Duodenal mucosa (tissue), 2 donors: ENCODE results near the gene MTAP.

Experiments used
- H3K27ac ChIP-seq: one replicate; pipeline ENCODE4 v1.7.0; 2013; ENCODE audit warnings: low read depth, low read length
- H3K27me3 ChIP-seq, 2 donors: one replicate each; pipeline ENCODE4 v1.7.0; 2013; ENCODE audit warnings: low read length in 2 of 2, control low read depth in 1 of 2; ENCODE audit not compliant: insufficient read depth in 2 of 2, control insufficient read depth in 1 of 2
- H3K36me3 ChIP-seq, 2 donors: one replicate each; pipeline ENCODE4 v1.7.0; 2013; ENCODE audit warnings: low read length in 2 of 2, control low read depth in 1 of 2; ENCODE audit not compliant: insufficient read depth in 2 of 2, control insufficient read depth in 1 of 2
- H3K4me1 ChIP-seq, 2 donors: one replicate each; pipeline ENCODE4 v1.7.0; 2013; ENCODE audit warnings: low read length in 2 of 2, control low read depth in 1 of 2; ENCODE audit not compliant: insufficient read depth in 2 of 2, control insufficient read depth in 1 of 2
- H3K4me3 ChIP-seq, 2 donors: one replicate each; pipeline ENCODE4 v1.7.0; 2013; ENCODE audit warnings: low read length in 2 of 2, low read depth in 1 of 2
- H3K9ac ChIP-seq, 2 donors: one replicate each; pipeline ENCODE4 v1.7.0; 2013; ENCODE audit warnings: low read length in 2 of 2, low read depth in 1 of 2
- H3K9me3 ChIP-seq, 2 donors: one replicate each; pipeline ENCODE4 v1.7.0; 2013; ENCODE audit warnings: low read length in 2 of 2, control low read depth in 1 of 2; ENCODE audit not compliant: control insufficient read depth in 1 of 2

The MTAP gene

DNA sequence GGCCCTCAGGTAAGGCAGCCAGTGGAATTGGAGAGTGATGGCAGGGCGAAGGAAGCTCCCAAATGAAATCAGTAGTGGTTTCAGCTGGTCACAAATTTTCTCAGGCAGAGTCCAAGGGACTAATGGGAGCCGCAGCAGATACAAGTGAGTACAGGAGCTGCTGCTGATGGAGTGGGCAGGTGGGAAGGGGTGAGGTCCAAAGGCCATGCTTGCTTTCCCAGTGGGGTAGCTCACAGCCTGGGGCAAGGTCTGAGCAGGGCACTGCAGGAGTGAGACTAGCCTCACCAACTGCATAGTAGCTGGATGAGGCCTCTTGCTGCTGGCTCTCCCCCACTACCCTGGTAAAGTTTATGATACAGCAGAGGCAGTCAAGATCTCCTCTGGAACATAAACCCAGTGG lies 38.2 kb downstream of the MTAP start:
- no peak overlapping the region for H3K27ac ChIP-seq
- peaks cover 34 to 44% of the 10 kb centered on the region in 2 donors for H3K36me3 ChIP-seq

DNA sequence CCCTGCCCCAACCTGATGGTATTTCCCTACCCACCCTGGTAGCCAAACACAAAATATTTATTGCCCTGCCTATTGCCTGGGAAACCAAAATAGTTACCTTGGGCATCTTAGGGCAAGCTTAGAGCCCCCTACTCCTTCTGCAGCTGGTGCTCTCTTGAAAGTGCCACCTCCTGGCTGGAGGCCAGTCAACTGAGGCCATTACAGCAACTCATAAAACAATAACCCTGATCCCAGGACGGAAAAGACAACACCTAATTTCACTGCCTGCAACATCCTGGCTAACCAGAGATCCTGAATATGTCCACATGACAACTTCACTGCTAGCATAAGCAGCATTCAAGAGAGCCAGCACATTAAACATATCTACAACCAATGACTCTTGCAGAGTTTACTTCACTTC lies 38.7 kb downstream of the MTAP start:
- Histone ChIP-seq H3K27me3 (no peaks in the 10 kb centered on the region), H3K9ac (no peak overlapping the region), H3K4me3 (no peak overlapping the region), H3K4me1 (no peaks in the 10 kb centered on the region), H3K27ac (no peak overlapping the region), H3K36me3 (peaks cover 34 to 44% of the 10 kb centered on the region in 2 donors), H3K9me3 (peaks cover 4 to 10% of the 10 kb centered on the region in 2 donors)

More for the DNA sequence above, 38.2 kb downstream of the MTAP start:
- Histone ChIP-seq H3K9ac (no peak overlapping the region), H3K4me1 (no peaks in the 10 kb centered on the region), H3K9me3 (peaks cover 4 to 7% of the 10 kb centered on the region in 2 donors), H3K4me3 (no peak overlapping the region), H3K27me3 (no peaks in the 10 kb centered on the region)

DNA sequence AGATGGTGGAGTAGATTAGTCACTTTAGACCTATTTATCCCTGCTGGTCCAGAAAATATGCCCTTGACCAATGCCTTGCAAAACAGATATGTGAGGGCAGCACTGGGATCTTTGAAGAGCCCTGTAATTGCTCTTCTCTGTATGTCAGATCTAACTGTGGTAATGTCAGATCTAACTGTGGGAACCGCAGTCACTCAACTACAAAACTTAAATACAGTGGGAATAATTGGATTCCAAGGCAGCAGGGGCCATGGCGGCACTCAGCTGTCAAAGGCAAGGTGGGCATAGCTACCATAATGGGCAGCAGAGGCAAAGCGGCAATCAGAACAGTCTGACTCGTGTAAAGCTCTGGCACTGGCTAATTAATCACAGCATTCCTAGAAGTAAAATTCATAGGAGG lies 46.2 kb downstream of the MTAP start:
- Histone ChIP-seq H3K4me3 (no peak overlapping the region), H3K4me1 (peaks cover 7 to 12% of the 10 kb centered on the region in 2 donors), H3K27ac (no peak overlapping the region), H3K27me3 (no peaks in the 10 kb centered on the region), H3K36me3 (peaks cover 0 to 5% of the 10 kb centered on the region in 2 donors), H3K9ac (no peak overlapping the region), H3K9me3 (peaks cover 10 to 16% of the 10 kb centered on the region in 2 donors)

DNA sequence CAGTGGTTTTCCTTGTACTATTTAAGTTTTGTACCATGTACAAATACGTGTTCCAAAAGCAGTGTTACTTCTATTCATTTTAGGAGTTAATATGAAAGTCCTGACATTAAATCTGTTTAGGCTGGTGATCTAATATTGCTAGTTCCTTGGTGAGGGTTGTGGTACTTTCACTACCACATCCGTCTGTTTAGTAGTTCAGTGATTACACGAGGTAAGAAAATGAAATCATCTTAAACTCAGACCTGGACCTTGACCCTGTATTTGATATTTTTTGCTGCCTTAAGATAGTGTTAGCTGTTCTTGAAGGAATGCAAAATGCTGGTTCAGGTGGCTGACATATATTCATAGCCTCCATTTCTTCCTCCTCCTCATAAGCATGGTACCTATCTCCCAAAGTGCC lies 50.3 kb downstream of the MTAP start:
- Histone ChIP-seq H3K36me3 (peaks cover 5 to 22% of the 10 kb centered on the region in 2 donors), H3K27me3 (no peaks in the 10 kb centered on the region), H3K4me1 (peaks cover 24 to 42% of the 10 kb centered on the region in 2 donors), H3K9ac (no peak overlapping the region), H3K27ac (no peak overlapping the region), H3K4me3 (peak overlapping the region in 1 of 2 donors; percentile 12), H3K9me3 (peaks cover 6 to 7% of the 10 kb centered on the region in 2 donors)

DNA sequence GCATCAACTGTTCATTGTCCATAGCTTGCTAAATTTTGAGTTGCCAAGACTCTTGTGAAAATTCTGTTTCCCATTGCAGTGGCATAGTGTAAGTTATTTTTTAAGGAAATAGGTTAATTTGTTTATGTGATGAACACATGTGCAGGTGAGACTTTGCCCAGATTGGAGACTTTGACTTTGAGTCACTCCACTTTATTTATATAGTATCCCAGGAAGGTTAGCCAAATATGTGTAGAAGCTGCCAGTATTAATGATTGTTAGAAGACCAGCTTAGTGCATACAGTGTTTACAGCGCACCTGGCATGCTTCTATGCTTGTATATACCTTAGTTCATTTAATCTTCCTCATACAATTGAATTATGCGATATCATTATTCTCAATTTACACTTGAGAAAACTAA lies 51.0 kb downstream of the MTAP start:
- H3K27ac ChIP-seq: no peak overlapping the region
- peaks cover 24 to 42% of the 10 kb centered on the region in 2 donors for H3K4me1 ChIP-seq
- H3K36me3 ChIP-seq: peaks cover 5 to 27% of the 10 kb centered on the region in 2 donors
- no peak overlapping the region for H3K9ac ChIP-seq
- H3K27me3 ChIP-seq: no peaks in the 10 kb centered on the region
- H3K9me3 ChIP-seq: peaks cover 2 to 4% of the 10 kb centered on the region in 2 donors
- H3K4me3 ChIP-seq: peak overlapping the region in 1 of 2 donors; percentile 12

DNA sequence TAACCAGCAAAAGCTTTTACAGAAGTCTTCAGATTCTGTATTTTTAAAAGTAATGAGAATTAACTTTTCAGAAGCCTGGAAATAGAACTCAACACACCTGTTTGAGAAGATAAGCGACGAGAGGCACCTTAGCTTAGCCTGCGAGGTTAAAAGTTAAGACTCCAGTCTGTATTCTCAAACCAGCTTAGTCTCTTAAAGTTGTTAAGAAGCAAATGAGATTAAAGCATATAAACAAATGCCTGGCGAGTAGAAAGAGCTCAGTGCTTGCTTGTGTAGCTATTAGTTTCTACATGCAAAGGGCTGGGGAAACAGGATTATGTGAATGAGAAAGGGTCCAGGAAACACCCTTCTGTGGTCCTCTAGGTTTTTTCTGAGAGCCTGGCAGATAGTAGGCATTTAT lies 51.7 kb downstream of the MTAP start:
- Histone ChIP-seq H3K4me1 (peaks cover 24 to 42% of the 10 kb centered on the region in 2 donors), H3K36me3 (peaks cover 8 to 31% of the 10 kb centered on the region in 2 donors), H3K27ac (no peak overlapping the region), H3K4me3 (peak overlapping the region in 1 of 2 donors; percentile 0), H3K9me3 (no peaks in the 10 kb centered on the region), H3K9ac (no peak overlapping the region), H3K27me3 (no peaks in the 10 kb centered on the region)

DNA sequence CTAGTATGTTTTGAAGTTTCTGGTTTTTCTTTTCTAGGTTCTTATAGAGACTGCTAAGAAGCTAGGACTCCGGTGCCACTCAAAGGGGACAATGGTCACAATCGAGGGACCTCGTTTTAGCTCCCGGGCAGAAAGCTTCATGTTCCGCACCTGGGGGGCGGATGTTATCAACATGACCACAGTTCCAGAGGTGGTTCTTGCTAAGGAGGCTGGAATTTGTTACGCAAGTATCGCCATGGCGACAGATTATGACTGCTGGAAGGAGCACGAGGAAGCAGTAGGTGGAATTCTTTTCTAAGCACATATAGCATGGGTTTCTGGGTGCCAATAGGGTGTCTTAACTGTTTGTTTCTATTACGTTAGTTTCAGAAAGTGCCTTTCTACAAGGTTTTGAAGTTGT lies 52.2 kb downstream of the MTAP start:
- Histone ChIP-seq H3K36me3 (peaks cover 11 to 36% of the 10 kb centered on the region in 2 donors), H3K9ac (no peak overlapping the region), H3K27ac (no peak overlapping the region), H3K9me3 (no peaks in the 10 kb centered on the region), H3K4me1 (peaks cover 24 to 42% of the 10 kb centered on the region in 2 donors), H3K27me3 (no peaks in the 10 kb centered on the region), H3K4me3 (peak overlapping the region in 1 of 2 donors; percentile 0)

DNA sequence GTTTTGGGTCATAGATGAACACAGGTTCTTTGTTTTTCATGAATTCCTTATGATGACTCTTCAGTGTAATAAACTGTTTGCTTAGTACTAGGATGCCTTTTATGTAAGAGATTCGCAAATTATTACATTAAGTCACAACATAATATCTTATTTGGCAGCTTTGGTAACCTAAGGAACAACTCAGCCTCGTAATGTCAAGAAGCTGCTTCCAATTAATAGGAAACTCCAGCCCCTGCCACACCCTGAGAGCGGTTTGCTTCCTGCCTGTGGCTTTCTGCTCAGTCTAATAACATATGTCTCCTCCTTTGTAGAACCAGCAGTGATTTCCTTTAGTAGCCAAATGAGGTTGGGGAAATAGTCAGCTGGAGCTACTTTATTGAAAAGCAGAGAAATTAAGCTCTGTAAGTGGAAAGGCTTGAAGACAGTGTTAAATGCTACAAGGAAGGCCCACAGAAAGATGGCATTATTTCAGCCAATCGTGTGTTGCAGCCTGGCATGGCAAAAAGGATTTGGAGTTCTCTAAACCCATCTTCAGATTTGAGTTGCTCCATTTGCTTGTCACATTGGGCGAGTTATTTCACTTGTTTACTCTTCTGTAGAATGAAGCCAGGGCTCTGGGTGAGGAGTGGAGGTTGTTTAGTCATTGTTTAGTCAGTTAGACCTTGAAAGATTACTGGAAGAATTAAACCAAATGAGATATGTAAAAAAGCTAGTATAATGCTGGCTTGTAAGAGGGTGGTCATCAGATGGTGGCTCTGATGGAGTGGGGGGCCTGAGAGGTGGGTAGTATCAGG lies 54.1 kb downstream of the MTAP start:
- no peak overlapping the region for H3K4me3 ChIP-seq
- H3K4me1 ChIP-seq: peaks cover 24 to 42% of the 10 kb centered on the region in 2 donors
- no peaks in the 10 kb centered on the region for H3K27me3 ChIP-seq
- H3K27ac ChIP-seq: no peak overlapping the region
- H3K9me3 ChIP-seq: no peaks in the 10 kb centered on the region
- H3K36me3 ChIP-seq: peaks cover 18 to 46% of the 10 kb centered on the region in 2 donors
- H3K9ac ChIP-seq: no peak overlapping the region

DNA sequence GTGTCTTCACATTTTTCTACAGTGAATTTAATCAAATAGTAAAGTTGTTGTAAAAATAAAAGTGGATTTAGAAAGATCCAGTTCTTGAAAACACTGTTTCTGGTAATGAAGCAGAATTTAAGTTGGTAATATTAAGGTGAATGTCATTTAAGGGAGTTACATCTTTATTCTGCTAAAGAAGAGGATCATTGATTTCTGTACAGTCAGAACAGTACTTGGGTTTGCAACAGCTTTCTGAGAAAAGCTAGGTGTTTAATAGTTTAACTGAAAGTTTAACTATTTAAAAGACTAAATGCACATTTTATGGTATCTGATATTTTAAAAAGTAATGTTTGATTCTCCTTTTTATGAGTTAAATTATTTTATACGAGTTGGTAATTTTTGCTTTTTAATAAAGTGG lies 60.4 kb downstream of the MTAP start:
- Histone ChIP-seq H3K4me1 (peaks cover 5 to 7% of the 10 kb centered on the region in 2 donors), H3K27me3 (no peaks in the 10 kb centered on the region), H3K9ac (no peak overlapping the region), H3K4me3 (no peak overlapping the region), H3K36me3 (peaks cover 19 to 52% of the 10 kb centered on the region in 2 donors), H3K9me3 (no peaks in the 10 kb centered on the region), H3K27ac (no peak overlapping the region)

DNA sequence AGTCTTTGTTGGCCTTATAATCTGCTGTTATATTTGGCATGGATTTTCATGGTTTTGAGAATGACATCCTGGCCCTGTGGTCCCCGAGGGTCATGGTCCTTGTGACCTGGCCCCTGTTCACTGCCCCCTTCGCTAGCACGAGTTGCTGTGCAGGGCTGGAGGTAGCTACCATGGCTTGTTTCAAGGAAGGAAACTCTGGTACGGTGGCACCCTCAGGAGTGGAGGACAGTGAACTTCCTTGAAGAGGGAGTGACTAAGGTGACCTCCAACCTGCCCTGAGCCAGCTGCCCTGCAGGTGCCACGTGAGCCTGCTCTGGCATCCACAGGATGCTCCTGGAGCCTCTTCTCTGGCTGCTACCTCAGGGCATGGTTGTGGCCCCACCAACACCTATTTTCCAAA lies 62.1 kb downstream of the MTAP start:
- Histone ChIP-seq H3K27me3 (no peaks in the 10 kb centered on the region), H3K4me1 (peaks cover 5 to 7% of the 10 kb centered on the region in 2 donors), H3K36me3 (peaks cover 13 to 37% of the 10 kb centered on the region in 2 donors), H3K9ac (no peak overlapping the region), H3K4me3 (no peak overlapping the region), H3K9me3 (no peaks in the 10 kb centered on the region), H3K27ac (no peak overlapping the region)
